H1 (cell line): Measurements from ENCODE around the gene DHRS3. TPM values are rescaled to one million over a fixed set of nuclear protein-coding genes. Genes with fewer than 3 reads are reported as not detected.

Experiments used
- CTCF ChIA-PET: fragments of 300-600 bp; sonication (Branson Sonifier 250); formaldehyde crosslinking; loops from one replicate; lab custom pipeline; 2021; ENCODE audit not compliant: partially characterized antibody; lab: Charles Lee
- POLR2A ChIA-PET: fragments of 300-600 bp; sonication (Branson Sonifier 250); formaldehyde crosslinking; loops from one replicate; lab custom pipeline; 2021; ENCODE audit warnings: inconsistent platforms; ENCODE audit not compliant: partially characterized antibody; lab: Charles Lee
- DNase-seq, 2 experiments: peaks; one replicate each; pipeline versions ENCODE4 v3.0.0 to v3.0.0-alpha.2; 2010 to 2022; ENCODE audit warnings: low spot score in 2 of 2, low read depth in 1 of 2, mixed read lengths in 1 of 2
- FAIRE-seq: peaks from 2 replicates; lab custom pipeline; 2011; peaks lifted over from hg19 to GRCh38; lab: Jason Lieb, UNC
- H2AFZ ChIP-seq: 2 replicates; pipeline ENCODE4 v1.8.1; 2012; ENCODE audit warnings: low read length, inconsistent platforms
- H2AK5ac ChIP-seq: 2 replicates; pipeline ENCODE4 v1.6.1; 2013; ENCODE audit warnings: low read depth, low read length
- H2BK120ac ChIP-seq: replicated peaks from 2 replicates; pipeline ENCODE3; 2013; ENCODE audit warnings: low read depth, low read length, inconsistent platforms
- H2BK12ac ChIP-seq: 2 replicates; pipeline ENCODE4 v1.6.1; 2013; ENCODE audit warnings: low read depth, low read length
- H2BK15ac ChIP-seq: 2 replicates; pipeline ENCODE4 v1.6.1; 2013; ENCODE audit warnings: low read length
- H2BK20ac ChIP-seq: 2 replicates; pipeline ENCODE4 v1.6.1; 2013; ENCODE audit warnings: low read length
- H2BK5ac ChIP-seq: 2 replicates; pipeline ENCODE4 v1.6.1; 2013; ENCODE audit warnings: low read depth, low read length
- H3K14ac ChIP-seq: 2 replicates; pipeline ENCODE4 v1.6.1; 2013; ENCODE audit warnings: inconsistent platforms; ENCODE audit not compliant: insufficient read length
- H3K18ac ChIP-seq: 2 replicates; pipeline ENCODE4 v1.6.1; 2013; ENCODE audit warnings: low read length; ENCODE audit errors: extremely low read depth
- H3K23ac ChIP-seq: 2 replicates; pipeline ENCODE4 v1.6.1; 2013; ENCODE audit warnings: inconsistent platforms; ENCODE audit not compliant: insufficient read length
- H3K23me2 ChIP-seq: 2 replicates; pipeline ENCODE4 v1.6.1; 2013; ENCODE audit warnings: low read depth, low read length
- H3K27ac ChIP-seq: 2 replicates; pipeline ENCODE4 v1.6.1; 2011; ENCODE audit warnings: low read depth, low read length, inconsistent platforms
- H3K27me3 ChIP-seq, 4 experiments: replicated peaks in 1 of 4; 1 replicate in 1 of 4; 2 replicates in 3 of 4; pipeline versions ENCODE4 v1.6.1 to v1.8.1; 2011 to 2013; ENCODE audit warnings: low read length in 3 of 4, mild to moderate bottlenecking in 3 of 4, inconsistent platforms in 2 of 4, mixed read lengths in 2 of 4, moderate library complexity in 1 of 4; ENCODE audit not compliant: control insufficient read depth in 3 of 4, insufficient read depth in 3 of 4; ENCODE audit errors: extremely low read depth in 1 of 4
- H3K36me3 ChIP-seq, 4 experiments: 2 replicates each; pipeline versions ENCODE4 v1.6.1 to v1.8.1; 2011 to 2013; ENCODE audit warnings: mild to moderate bottlenecking in 4 of 4, low read length in 3 of 4, moderate library complexity in 2 of 4, control low read depth in 1 of 4, inconsistent platforms in 1 of 4; ENCODE audit not compliant: insufficient read depth in 4 of 4, control insufficient read depth in 2 of 4
- H3K4ac ChIP-seq: replicated peaks from 2 replicates; pipeline ENCODE3; 2013; ENCODE audit warnings: low read length, low read depth, mixed read lengths, inconsistent platforms; ENCODE audit not compliant: insufficient read length
- H3K4me1 ChIP-seq, 4 experiments: replicated peaks in 1 of 4; 1 replicate in 1 of 4; 2 replicates in 3 of 4; pipeline versions ENCODE4 v1.6.1 to v1.8.1; 2011 to 2013; ENCODE audit warnings: low read length in 3 of 4, inconsistent platforms in 2 of 4, mixed read lengths in 1 of 4; ENCODE audit not compliant: insufficient read depth in 4 of 4, control insufficient read depth in 3 of 4
- H3K4me2 ChIP-seq, 2 experiments: 2 replicates each; pipeline versions ENCODE4 v1.6.1 to v1.8.1; 2011 to 2013; ENCODE audit warnings: low read depth in 2 of 2, low read length in 2 of 2, control low read depth in 1 of 2, inconsistent platforms in 1 of 2, mild to moderate bottlenecking in 1 of 2; ENCODE audit not compliant: insufficient read depth in 1 of 2
- H3K4me3 ChIP-seq, 4 experiments: fragments of 200-600, 300-600 bp in 1 of 4; sonication (generic), shearing (Covaris generic), sonication (Bioruptor Twin) in 1 of 4; 2 replicates each; pipeline versions ENCODE4 v1.5.1 to v1.8.1; 2011 to 2016; ENCODE audit warnings: low read length in 4 of 4, low read depth in 3 of 4, control low read depth in 2 of 4, inconsistent platforms in 2 of 4, mild to moderate bottlenecking in 2 of 4, mixed read lengths in 1 of 4, moderate library complexity in 1 of 4; ENCODE audit not compliant: insufficient read depth in 2 of 4; ENCODE audit errors: extremely low read depth in 1 of 4
- H3K56ac ChIP-seq: replicated peaks from 2 replicates; pipeline ENCODE3; 2013; ENCODE audit warnings: low read depth, mild to moderate bottlenecking, mixed read lengths, low read length, inconsistent platforms; ENCODE audit not compliant: insufficient read length
- H3K79me1 ChIP-seq: 2 replicates; pipeline ENCODE4 v1.6.1; 2013; ENCODE audit warnings: low read depth, low read length, control low read depth
- H3K79me2 ChIP-seq, 2 experiments: 2 replicates each; pipeline versions ENCODE4 v1.6.1 to v1.8.1; 2012 to 2013; ENCODE audit warnings: low read length in 2 of 2, mild to moderate bottlenecking in 2 of 2, inconsistent platforms in 1 of 2; ENCODE audit not compliant: insufficient read depth in 2 of 2, control insufficient read depth in 1 of 2
- H3K9ac ChIP-seq, 4 experiments: replicated peaks in 1 of 4; 1 replicate in 1 of 4; 2 replicates in 3 of 4; pipeline versions ENCODE4 v1.6.1 to v1.8.1; 2011 to 2013; ENCODE audit warnings: low read depth in 3 of 4, low read length in 3 of 4, control low read depth in 2 of 4, mild to moderate bottlenecking in 2 of 4, moderate library complexity in 2 of 4, inconsistent platforms in 1 of 4; ENCODE audit errors: extremely low read depth in 1 of 4
- H3K9me3 ChIP-seq, 2 experiments: 2 replicates each; pipeline versions ENCODE4 v1.6.1 to v1.8.1; 2012 to 2013; ENCODE audit warnings: mild to moderate bottlenecking in 2 of 2, moderate library complexity in 2 of 2, control low read depth in 1 of 2, inconsistent platforms in 1 of 2, low read depth in 1 of 2, low read length in 1 of 2, mixed read lengths in 1 of 2; ENCODE audit not compliant: insufficient read depth in 2 of 2
- H4K20me1 ChIP-seq, 2 experiments: replicated peaks in 1 of 2; 2 replicates each; pipeline versions ENCODE3 to v1.8.1; 2011 to 2013; ENCODE audit warnings: inconsistent platforms in 2 of 2, low read length in 2 of 2, mild to moderate bottlenecking in 1 of 2; ENCODE audit not compliant: insufficient read depth in 2 of 2, control insufficient read depth in 1 of 2
- H4K5ac ChIP-seq: 2 replicates; pipeline ENCODE4 v1.6.1; 2013; ENCODE audit warnings: low read length, low read depth, mixed read lengths, inconsistent platforms; ENCODE audit not compliant: insufficient read length
- H4K8ac ChIP-seq: 2 replicates; pipeline ENCODE4 v1.8.0; 2013; ENCODE audit warnings: mild to moderate bottlenecking, moderate library complexity, low read length, inconsistent platforms; ENCODE audit not compliant: insufficient read depth; ENCODE audit errors: extremely low read depth
- H4K91ac ChIP-seq: replicated peaks from 2 replicates; pipeline ENCODE3; 2013; ENCODE audit warnings: low read length, mixed read lengths, inconsistent platforms; ENCODE audit not compliant: insufficient read length
- CBX8 ChIP-seq: fragments of 300-800, 300-1000 bp; sonication (generic); IDR thresholded peaks from 2 replicates; pipeline ENCODE4 v1.7.1; 2016; ENCODE audit warnings: low read depth, low read length, borderline replicate concordance
- CEBPB ChIP-seq: IDR thresholded peaks from 2 replicates; pipeline ENCODE4 v1.6.1; 2012; ENCODE audit warnings: low read depth, low read length
- CREB1 ChIP-seq: IDR thresholded peaks from 2 replicates; pipeline ENCODE4 v1.6.1; 2012; ENCODE audit warnings: inconsistent platforms
- HDAC6 ChIP-seq: IDR thresholded peaks from one replicate; pipeline ENCODE4 v1.7.1; 2012; ENCODE audit warnings: low read depth, mild to moderate bottlenecking, inconsistent platforms, low read length, moderate library complexity
- JUND ChIP-seq: IDR thresholded peaks from 2 replicates; pipeline ENCODE4 v1.6.1; 2011; ENCODE audit warnings: mild to moderate bottlenecking, improper control_type of control experiment, low read length
- KDM1A ChIP-seq: fragments of 200-600, 300-600 bp; sonication (generic); IDR thresholded peaks from 2 replicates; pipeline ENCODE4 v1.7.1; 2016; ENCODE audit warnings: mild to moderate bottlenecking, low read length, borderline replicate concordance
- POLR2AphosphoS5 ChIP-seq: IDR thresholded peaks from 2 replicates; pipeline ENCODE4 v1.6.1; 2011; ENCODE audit warnings: low read depth, low read length
- TBP ChIP-seq: IDR thresholded peaks from 2 replicates; pipeline ENCODE4 v1.6.1; 2011; ENCODE audit warnings: low read depth, low read length, improper control_type of control experiment
- TEAD4 ChIP-seq: IDR thresholded peaks from 2 replicates; pipeline ENCODE4 v1.6.1; 2012; ENCODE audit warnings: low read depth, low read length, inconsistent platforms, mixed read lengths
- WGBS, 2 experiments: shearing (Covaris generic) in 1 of 2; methylation state at CpG; one replicate each; pipeline versions ENCODE4 v1.1.6 to v1.1.7; 2013 to 2015; ENCODE audit warnings: low lambda C conversion rate in 2 of 2, mixed read lengths in 2 of 2, inconsistent platforms in 1 of 2, low coverage in 1 of 2, missing lambda C conversion rate in 1 of 2; ENCODE audit not compliant: insufficient replicate concordance in 2 of 2, insufficient coverage in 1 of 2, insufficient read length in 1 of 2; ENCODE audit errors: extremely low coverage in 1 of 2, missing lambda C conversion rate in 1 of 2; 5-methylcytosine and 5-hydroxymethylcytosine counted together
- polyA plus RNA-seq, 7 experiments: library from polyadenylated mRNA; depleted of rRNA in 3 of 7; stranded (reverse) in 5 of 7; unstranded in 2 of 7; fragments of >200 nt in 5 of 7; fragments of 200-250 nt in 2 of 7; gene quantifications; 1 replicate in 5 of 7; 2 replicates in 1 of 7; 4 replicates in 1 of 7; pipeline versions ENCODE4 v1.2.1 to v1.2.3, GENCODE V29; 2011 to 2013; ENCODE audit warnings: missing spikeins in 2 of 7, mixed read lengths in 2 of 7
- total RNA-seq: library from RNA; stranded (reverse); fragmentation: NEBNext Ultra II Directional; extraction: Animal tissue kit (Norgen Biotek cat#: 25700); gene quantifications from 2 replicates; pipeline ENCODE4 v1.2.1, GENCODE V29; 2021

The DHRS3 gene
- total and polyA plus RNA-seq, 2 of the 8 experiments (the other 6 are each of a cell fraction or from before 2014, with no cell fraction given), result 32.5 to 36.4 TPM

DNA sequence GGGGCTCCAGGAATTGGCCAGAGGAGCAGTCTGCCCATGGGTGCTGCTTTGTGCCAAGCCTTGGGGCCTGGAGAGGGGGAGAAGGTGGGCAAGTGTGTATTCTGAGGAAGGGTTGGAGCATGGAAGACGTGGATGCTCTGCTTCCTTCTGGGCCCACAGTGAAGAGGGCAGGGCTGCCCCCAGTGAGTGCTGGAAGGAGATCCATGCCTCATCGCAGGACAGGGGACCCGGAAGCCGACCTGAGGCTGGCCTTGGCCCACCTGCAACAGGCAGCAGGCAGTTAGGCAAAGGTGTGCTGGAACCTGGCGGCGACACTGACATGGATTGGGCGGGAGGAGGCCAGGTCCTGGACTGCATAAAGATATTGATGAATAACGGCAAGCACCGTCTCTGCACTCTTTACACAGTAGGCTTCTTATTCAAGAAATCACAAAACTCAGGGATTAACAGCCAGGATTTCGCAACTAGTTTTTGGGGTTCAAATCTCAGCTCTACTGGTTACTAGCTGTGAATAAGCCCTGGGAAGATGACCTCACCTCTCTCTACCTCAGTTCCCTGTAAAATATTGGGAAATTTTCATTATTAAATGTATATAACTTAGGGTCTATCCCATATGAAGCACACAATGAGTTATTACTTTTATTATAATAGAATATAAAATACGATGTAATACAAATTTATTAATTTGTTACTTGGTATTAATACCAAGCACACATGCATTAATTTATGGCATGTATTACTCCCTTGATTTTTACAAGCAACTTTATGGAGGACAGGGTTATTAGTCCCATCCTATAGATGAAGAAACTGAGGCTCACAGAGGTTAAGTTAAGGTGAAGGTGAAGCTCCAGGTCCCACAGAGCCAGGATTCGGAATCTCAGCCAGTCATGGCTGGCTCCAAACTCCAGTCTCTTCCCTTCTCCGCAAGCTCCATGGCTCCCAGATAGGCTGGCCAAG is 62.3 kb downstream of the DHRS3 start:
- H2BK120ac ChIP-seq, result no peak overlapping the region
- H3K9ac ChIP-seq, result no peak overlapping the region
- no peak for DNase-seq
- H3K4me3 ChIP-seq, result no peak overlapping the region
- no peak overlapping the region for H3K27ac ChIP-seq
- H3K4ac ChIP-seq, result no peak overlapping the region
- CTCF ChIA-PET, result interaction anchor here (0.8 to 1.9 kb wide), 3 partner anchors 22 to 280 kb away, joined by 3 to 6 read pairs (median 4); no protein-coding TSS in a partner anchor
- H3K4me2 ChIP-seq, result no peak overlapping the region
- H4K91ac ChIP-seq, result peak overlapping the region; percentile 10
- POLR2A ChIA-PET, result interaction anchor here (0.7 to 1.8 kb wide), 4 partner anchors 10 to 63 kb away, joined by 3 to 6 read pairs (median 4); no protein-coding TSS in a partner anchor
- H3K9me3 ChIP-seq, result peaks cover 3 to 10% of the 10 kb centered on the region in 2 experiments; a peak in 3 of 4 replicates
- no peak for FAIRE-seq
- no peak overlapping the region for H2BK12ac ChIP-seq
- H3K79me1 ChIP-seq, result no peaks in the 10 kb centered on the region
- WGBS, 2 experiments, result 84% methylated on average over 13 of the region's 13 CpGs; no CpG with 5 or more reads in 1 of the 2 experiments
- no peaks in the 10 kb centered on the region for H3K27me3 ChIP-seq
- no peak overlapping the region for H2BK20ac ChIP-seq
- H2BK5ac ChIP-seq, result no peak overlapping the region
- no peak overlapping the region for H3K56ac ChIP-seq
- H3K14ac ChIP-seq, result no peak overlapping the region
- TF ChIP-seq JUND, result no peak
- TF ChIP-seq HDAC6, result no peak
- no peak for TF ChIP-seq POLR2AphosphoS5
- TF ChIP-seq KDM1A, result no peak
- TF ChIP-seq CBX8, result no peak
- TF ChIP-seq CEBPB, result peak; percentile 41; the same call in 1 of the 2 replicates
- no peak for TF ChIP-seq TEAD4
- TF ChIP-seq CREB1, result no peak
- TF ChIP-seq TBP, result no peak
- peaks cover 0 to 5% (median 3%) of the 10 kb centered on the region in 4 experiments; a peak in 4 of 7 replicates for H3K4me1 ChIP-seq
- H3K23ac ChIP-seq, result no peak overlapping the region
- no peak overlapping the region; the same call in 1 of the 2 replicates for H2BK15ac ChIP-seq
- no peak overlapping the region for H2AFZ ChIP-seq
- no peak overlapping the region; the same call in 1 of the 2 replicates for H4K8ac ChIP-seq
- no peak overlapping the region for H2AK5ac ChIP-seq
- H3K18ac ChIP-seq, result no peak overlapping the region
- H3K36me3 ChIP-seq, result no peaks in the 10 kb centered on the region
- H3K79me2 ChIP-seq, result no peaks in the 10 kb centered on the region
- H4K5ac ChIP-seq, result no peak overlapping the region
- H3K23me2 ChIP-seq, result no peaks in the 10 kb centered on the region
- no peaks in the 10 kb centered on the region for H4K20me1 ChIP-seq
